Bone marrow (tissue), 2 donors: ENCODE measurements around the gene CNN3.
A peak's percentile ranks its signal among the peaks of the same experiment; 100 is the strongest.

Source experiments
- DNase-seq, 2 donors: peaks; one replicate each; lab custom pipeline; 2025; lab: John Stamatoyannopoulos, UW

The CNN3 gene

GRCh38 chr1:94926915-94927404 is at the start of gene CNN3:
TSS of gene CNN3 (minus strand) at chr1:94927110. CDS start at chr1:94926894, 216 bp downstream.
- DNase-seq = no peak

- DNase-seq = no peak
Measured at GRCh38 chr1:94974824-94975223, 47.9 kb upstream of the CNN3 start.

- DNase-seq = no peak
Measured at GRCh38 chr1:94974241-94974640, 47.3 kb upstream of the CNN3 start.

GRCh38 chr1:94973309-94973922 is 46.5 kb upstream of the CNN3 start:
- DNase-seq = no peak

GRCh38 chr1:94971491-94971924 is 44.6 kb upstream of the CNN3 start:
- DNase-seq = no peak

- DNase-seq = no peak
Measured at GRCh38 chr1:94970783-94971182, 43.9 kb upstream of the CNN3 start.

GRCh38 chr1:94969137-94969536 is 42.2 kb upstream of the CNN3 start:
- DNase-seq = no peak

GRCh38 chr1:94966033-94966432 is 39.1 kb upstream of the CNN3 start:
- DNase-seq = no peak

GRCh38 chr1:94963864-94964263 is 37.0 kb upstream of the CNN3 start:
- no peak for DNase-seq

- peak in 1 of 2 donors; percentile 53 for DNase-seq
Measured at GRCh38 chr1:94962409-94963265, 35.7 kb upstream of the CNN3 start.

- DNase-seq = no peak
Measured at GRCh38 chr1:94961988-94962387, 35.1 kb upstream of the CNN3 start.

GRCh38 chr1:94961582-94961981 is 34.7 kb upstream of the CNN3 start:
- DNase-seq = no peak

GRCh38 chr1:94958081-94958480 is 31.2 kb upstream of the CNN3 start:
- no peak for DNase-seq

- DNase-seq = no peak
Measured at GRCh38 chr1:94955767-94956632, 29.1 kb upstream of the CNN3 start.

- DNase-seq = no peak
Measured at GRCh38 chr1:94954263-94955220, 27.6 kb upstream of the CNN3 start.

- no peak for DNase-seq
Measured at GRCh38 chr1:94953746-94954145, 26.8 kb upstream of the CNN3 start.

- no peak for DNase-seq
Measured at GRCh38 chr1:94953107-94953506, 26.2 kb upstream of the CNN3 start.

GRCh38 chr1:94952539-94952938 is 25.6 kb upstream of the CNN3 start:
- no peak for DNase-seq

- no peak for DNase-seq
Measured at GRCh38 chr1:94951509-94952208, 24.7 kb upstream of the CNN3 start.

- no peak for DNase-seq
Measured at GRCh38 chr1:94951046-94951445, 24.1 kb upstream of the CNN3 start.
